Neural progenitor cell (in vitro differentiated cells): ENCODE measurements around the gene PPP2R2C.

ENCODE experiments used
- EZH2phosphoT487 ChIP-seq: fragments of 200-600 bp; sonication (generic); IDR thresholded peaks from 2 replicates; pipeline ENCODE4 v1.6.1; 2017; ENCODE audit warnings: antibody characterized with exemption
- TF ChIP-seq, protein P1 (sequence below): fragments of 200-600 bp; sonication (generic); IDR thresholded peaks from 2 replicates; pipeline ENCODE4 v1.5.1; 2017; ENCODE audit warnings: antibody characterized with exemption, mild to moderate bottlenecking

DNA sequence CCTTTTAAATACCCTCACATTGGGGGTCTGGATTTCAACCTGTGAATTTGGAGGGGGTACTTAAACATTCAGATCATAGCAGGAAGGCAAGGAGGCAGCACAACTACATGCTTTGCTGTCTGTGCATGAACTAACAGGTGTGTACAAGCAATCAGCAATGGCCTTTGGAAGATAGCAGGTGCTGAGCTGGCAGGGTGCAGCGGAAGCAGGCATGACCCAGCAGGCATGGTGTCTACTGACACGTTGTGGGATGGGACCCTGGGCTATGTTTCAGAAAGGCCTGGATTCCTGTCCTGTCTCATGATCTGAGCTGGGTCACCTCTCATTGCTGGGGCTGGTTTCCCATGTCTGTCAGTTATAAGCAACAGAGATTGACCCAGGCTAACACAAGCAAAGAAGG, 13.9 kb downstream of the PPP2R2C start:
- TF ChIP-seq, protein P1, sequence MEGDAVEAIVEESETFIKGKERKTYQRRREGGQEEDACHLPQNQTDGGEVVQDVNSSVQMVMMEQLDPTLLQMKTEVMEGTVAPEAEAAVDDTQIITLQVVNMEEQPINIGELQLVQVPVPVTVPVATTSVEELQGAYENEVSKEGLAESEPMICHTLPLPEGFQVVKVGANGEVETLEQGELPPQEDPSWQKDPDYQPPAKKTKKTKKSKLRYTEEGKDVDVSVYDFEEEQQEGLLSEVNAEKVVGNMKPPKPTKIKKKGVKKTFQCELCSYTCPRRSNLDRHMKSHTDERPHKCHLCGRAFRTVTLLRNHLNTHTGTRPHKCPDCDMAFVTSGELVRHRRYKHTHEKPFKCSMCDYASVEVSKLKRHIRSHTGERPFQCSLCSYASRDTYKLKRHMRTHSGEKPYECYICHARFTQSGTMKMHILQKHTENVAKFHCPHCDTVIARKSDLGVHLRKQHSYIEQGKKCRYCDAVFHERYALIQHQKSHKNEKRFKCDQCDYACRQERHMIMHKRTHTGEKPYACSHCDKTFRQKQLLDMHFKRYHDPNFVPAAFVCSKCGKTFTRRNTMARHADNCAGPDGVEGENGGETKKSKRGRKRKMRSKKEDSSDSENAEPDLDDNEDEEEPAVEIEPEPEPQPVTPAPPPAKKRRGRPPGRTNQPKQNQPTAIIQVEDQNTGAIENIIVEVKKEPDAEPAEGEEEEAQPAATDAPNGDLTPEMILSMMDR = no peak
- no peak for TF ChIP-seq EZH2phosphoT487
